Measurements from ENCODE around the gene ACBD4. TPM values are rescaled to one million over a fixed set of nuclear protein-coding genes. Genes with fewer than 3 reads are reported as not detected.

Gene ACBD4
- polyA plus RNA-seq, 1 donor: 16.6 TPM

DNA sequence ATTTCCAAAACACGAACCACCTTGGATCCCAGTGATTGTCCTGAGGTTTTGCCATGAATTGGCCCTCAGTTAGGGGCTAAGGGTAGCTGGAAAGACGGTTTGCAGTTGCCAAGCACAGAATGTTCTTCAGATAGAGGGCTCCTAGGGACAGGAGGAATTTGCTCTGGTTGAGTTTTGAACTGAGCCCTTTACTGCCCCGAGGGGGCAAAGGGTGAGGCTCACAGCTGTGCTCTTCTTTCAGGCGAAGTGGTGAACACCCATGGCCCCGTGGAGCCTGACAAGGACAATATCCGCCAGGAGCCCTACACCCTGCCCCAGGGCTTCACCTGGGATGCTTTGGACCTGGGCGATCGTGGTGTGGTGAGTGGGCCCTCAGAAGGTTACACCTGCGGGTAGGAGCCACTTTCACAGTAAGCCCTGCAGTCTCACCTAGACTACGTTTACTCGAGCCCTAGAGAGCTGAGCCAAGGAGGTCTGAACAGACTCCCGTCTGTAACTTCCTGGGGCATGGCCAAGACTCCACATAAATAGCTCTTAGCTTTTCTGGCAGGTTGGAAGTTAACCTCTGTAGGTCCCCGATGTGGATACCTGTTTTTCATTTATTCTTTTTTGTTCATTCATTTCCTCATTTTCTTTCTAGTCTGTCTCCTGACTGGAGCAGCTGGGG, 41.9 kb upstream of the ACBD4 start:
- no peak for DNase-seq
- no peaks in the 10 kb centered on the region for H3K4me1 ChIP-seq (ENCODE audit: control insufficient read depth, insufficient read depth, low read length)
- H3K27me3 ChIP-seq (ENCODE audit: control insufficient read depth, insufficient read depth, low read length): no peaks in the 10 kb centered on the region
- WGBS (ENCODE audit: insufficient coverage, low lambda C conversion rate): 80% methylated on average over 1 of the region's 13 CpGs
- H3K36me3 ChIP-seq (ENCODE audit: control insufficient read depth, insufficient read depth, low read length): peaks cover 92% of the 10 kb centered on the region
- H3K4me3 ChIP-seq (ENCODE audit: low read length): no peak overlapping the region
- no peaks in the 10 kb centered on the region for H3K9me3 ChIP-seq (ENCODE audit: control insufficient read depth, low read depth, low read length)
- H3K27ac ChIP-seq (ENCODE audit: low read length): peak overlapping the region; percentile 49

DNA sequence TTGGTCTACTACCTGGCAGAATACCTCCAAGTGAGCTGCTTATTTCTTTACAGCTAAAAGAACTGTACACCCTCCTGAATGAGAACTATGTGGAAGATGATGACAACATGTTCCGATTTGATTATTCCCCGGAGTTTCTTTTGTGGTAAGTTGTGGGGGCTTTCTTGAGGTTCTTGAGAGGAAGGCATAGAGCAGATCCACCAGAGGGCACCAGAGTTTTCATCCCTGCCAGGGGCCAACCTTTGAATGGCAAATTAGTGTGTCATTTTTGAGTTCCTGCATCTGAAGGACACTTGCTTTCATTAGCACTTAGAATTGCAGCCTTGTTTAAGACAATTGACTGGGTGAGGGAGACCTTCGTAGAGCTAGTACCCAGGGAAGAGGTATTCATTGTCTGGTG, 39.3 kb upstream of the ACBD4 start:
- H3K4me1 ChIP-seq (ENCODE audit: control insufficient read depth, insufficient read depth, low read length): no peaks in the 10 kb centered on the region
- WGBS (ENCODE audit: insufficient coverage, low lambda C conversion rate): no CpG with 5 or more reads among the region's 3 CpGs
- no peak overlapping the region for H3K4me3 ChIP-seq (ENCODE audit: low read length)
- no peak overlapping the region for H3K27ac ChIP-seq (ENCODE audit: low read length)
- no peaks in the 10 kb centered on the region for H3K27me3 ChIP-seq (ENCODE audit: control insufficient read depth, insufficient read depth, low read length)
- no peaks in the 10 kb centered on the region for H3K9me3 ChIP-seq (ENCODE audit: control insufficient read depth, low read depth, low read length)
- no peak for DNase-seq
- peaks cover 86% of the 10 kb centered on the region for H3K36me3 ChIP-seq (ENCODE audit: control insufficient read depth, insufficient read depth, low read length)

GRCh38 chr17:45096926-45097325, 38.6 kb upstream of the ACBD4 start:
- Histone ChIP-seq H3K36me3 (ENCODE audit: control insufficient read depth, insufficient read depth, low read length) (peaks cover 85% of the 10 kb centered on the region), H3K27ac (ENCODE audit: low read length) (no peak overlapping the region), H3K27me3 (ENCODE audit: control insufficient read depth, insufficient read depth, low read length) (no peaks in the 10 kb centered on the region), H3K4me1 (ENCODE audit: control insufficient read depth, insufficient read depth, low read length) (no peaks in the 10 kb centered on the region), H3K4me3 (ENCODE audit: low read length) (no peak overlapping the region), H3K9me3 (ENCODE audit: control insufficient read depth, low read depth, low read length) (no peaks in the 10 kb centered on the region)
- WGBS (ENCODE audit: insufficient coverage, low lambda C conversion rate): no CpG with 5 or more reads among the region's 11 CpGs
- no peak for DNase-seq

GRCh38 chr17:45098081-45098868, 37.2 kb upstream of the ACBD4 start:
- no peak overlapping the region for H3K27ac ChIP-seq (ENCODE audit: low read length)
- no CpG with 5 or more reads among the region's 13 CpGs for WGBS (ENCODE audit: insufficient coverage, low lambda C conversion rate)

DNA sequence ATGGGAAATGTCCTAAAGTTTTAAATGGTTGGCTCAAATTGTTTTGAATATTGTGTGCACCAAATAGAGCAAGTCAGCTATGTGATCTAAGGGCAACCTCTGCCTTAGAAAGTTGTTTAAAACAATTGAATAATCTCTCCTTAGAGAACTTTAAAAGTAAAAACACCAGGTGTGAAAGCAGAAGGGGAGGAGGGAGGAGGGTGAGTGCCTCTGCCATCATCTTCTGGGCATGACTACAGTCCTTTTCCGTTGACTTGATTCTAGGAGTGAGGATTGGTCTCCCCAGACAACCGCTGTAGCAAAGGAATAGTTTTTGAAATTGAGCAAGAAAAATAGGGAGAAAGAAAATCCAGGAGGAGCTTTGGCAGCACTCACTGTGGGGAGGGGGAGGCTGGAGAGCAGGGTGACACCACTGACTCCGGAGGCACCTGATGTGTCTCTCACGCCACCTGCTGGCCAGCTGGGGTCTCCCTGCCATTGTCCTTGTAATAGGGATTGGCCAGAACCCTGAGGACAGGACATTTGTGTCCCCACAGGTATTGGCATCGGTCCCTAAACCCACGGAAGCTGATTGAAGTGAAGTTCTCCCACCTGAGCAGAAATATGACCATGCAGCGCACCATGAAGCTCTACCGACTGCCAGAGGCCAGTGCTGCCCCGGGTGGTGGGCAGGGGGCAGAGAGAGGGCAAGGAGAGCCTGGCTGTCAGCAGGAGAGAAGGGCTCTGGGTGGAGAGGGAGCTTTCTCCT, 36.4 kb upstream of the ACBD4 start:
- Histone ChIP-seq H3K36me3 (ENCODE audit: control insufficient read depth, insufficient read depth, low read length) (peaks cover 85% of the 10 kb centered on the region), H3K27ac (ENCODE audit: low read length) (no peak overlapping the region), H3K4me3 (ENCODE audit: low read length) (no peak overlapping the region), H3K27me3 (ENCODE audit: control insufficient read depth, insufficient read depth, low read length) (no peaks in the 10 kb centered on the region), H3K9me3 (ENCODE audit: control insufficient read depth, low read depth, low read length) (no peaks in the 10 kb centered on the region), H3K4me1 (ENCODE audit: control insufficient read depth, insufficient read depth, low read length) (no peaks in the 10 kb centered on the region)
- DNase-seq: peak; percentile 67 to 68
- WGBS (ENCODE audit: insufficient coverage, low lambda C conversion rate): 29% methylated on average over 1 of the region's 9 CpGs

More at GRCh38 chr17:45098081-45098868, 37.2 kb upstream of the ACBD4 start:
- no peaks in the 10 kb centered on the region for H3K27me3 ChIP-seq (ENCODE audit: control insufficient read depth, insufficient read depth, low read length)
- H3K9me3 ChIP-seq (ENCODE audit: control insufficient read depth, low read depth, low read length): no peaks in the 10 kb centered on the region
- H3K36me3 ChIP-seq (ENCODE audit: control insufficient read depth, insufficient read depth, low read length): peaks cover 85% of the 10 kb centered on the region
- DNase-seq: no peak
- H3K4me3 ChIP-seq (ENCODE audit: low read length): no peak overlapping the region
- no peaks in the 10 kb centered on the region for H3K4me1 ChIP-seq (ENCODE audit: control insufficient read depth, insufficient read depth, low read length)

DNA sequence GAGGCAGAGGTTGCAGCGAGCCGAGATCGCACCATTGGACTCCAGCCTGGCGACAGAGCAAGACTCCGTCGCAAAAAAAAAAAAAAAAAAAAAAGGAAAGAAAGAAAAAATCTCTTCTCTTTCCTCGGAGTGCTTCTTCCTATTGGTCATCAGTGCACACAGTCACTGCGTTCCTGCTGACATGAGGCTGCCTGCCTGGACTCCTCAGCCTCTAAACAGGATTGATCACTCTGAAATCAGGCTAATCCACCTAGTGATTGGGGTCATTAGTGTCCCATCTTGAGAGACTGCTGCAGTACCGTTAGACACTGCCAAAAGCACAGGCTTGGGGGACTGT, 34.0 kb upstream of the ACBD4 start:
- Histone ChIP-seq H3K4me1 (ENCODE audit: control insufficient read depth, insufficient read depth, low read length) (no peaks in the 10 kb centered on the region), H3K27ac (ENCODE audit: low read length) (no peak overlapping the region), H3K36me3 (ENCODE audit: control insufficient read depth, insufficient read depth, low read length) (peaks cover 89% of the 10 kb centered on the region), H3K27me3 (ENCODE audit: control insufficient read depth, insufficient read depth, low read length) (no peaks in the 10 kb centered on the region), H3K9me3 (ENCODE audit: control insufficient read depth, low read depth, low read length) (no peaks in the 10 kb centered on the region), H3K4me3 (ENCODE audit: low read length) (no peak overlapping the region)
- DNase-seq: no peak
- no CpG with 5 or more reads among the region's 9 CpGs for WGBS (ENCODE audit: insufficient coverage, low lambda C conversion rate)

GRCh38 chr17:45101883-45102811, 33.3 kb upstream of the ACBD4 start:
- WGBS (ENCODE audit: insufficient coverage, low lambda C conversion rate): no CpG with 5 or more reads among the region's 12 CpGs
- Histone ChIP-seq H3K27ac (ENCODE audit: low read length) (no peak overlapping the region), H3K36me3 (ENCODE audit: control insufficient read depth, insufficient read depth, low read length) (peaks cover 89% of the 10 kb centered on the region), H3K27me3 (ENCODE audit: control insufficient read depth, insufficient read depth, low read length) (no peaks in the 10 kb centered on the region), H3K9me3 (ENCODE audit: control insufficient read depth, low read depth, low read length) (no peaks in the 10 kb centered on the region), H3K4me1 (ENCODE audit: control insufficient read depth, insufficient read depth, low read length) (no peaks in the 10 kb centered on the region), H3K4me3 (ENCODE audit: low read length) (no peak overlapping the region)
- no peak for DNase-seq

DNA sequence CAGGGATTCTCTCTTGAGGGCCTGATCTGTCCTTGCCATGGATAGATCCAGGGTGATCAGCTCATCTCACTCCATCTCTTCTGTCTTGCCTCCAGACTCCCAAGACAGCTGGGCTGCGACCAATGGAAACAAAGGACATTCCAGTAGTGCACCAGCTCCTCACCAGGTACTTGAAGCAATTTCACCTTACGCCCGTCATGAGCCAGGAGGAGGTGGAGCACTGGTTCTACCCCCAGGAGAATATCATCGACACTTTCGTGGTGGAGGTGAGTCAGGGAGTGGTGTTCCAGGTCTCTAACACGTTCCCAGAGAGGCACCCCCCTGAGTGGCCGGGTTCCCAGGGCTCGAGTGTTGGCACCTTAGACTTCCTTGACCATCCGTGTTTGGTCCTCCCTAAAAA, 32.6 kb upstream of the ACBD4 start:
- no peaks in the 10 kb centered on the region for H3K4me1 ChIP-seq (ENCODE audit: control insufficient read depth, insufficient read depth, low read length)
- DNase-seq: no peak
- peaks cover 89% of the 10 kb centered on the region for H3K36me3 ChIP-seq (ENCODE audit: control insufficient read depth, insufficient read depth, low read length)
- no peaks in the 10 kb centered on the region for H3K9me3 ChIP-seq (ENCODE audit: control insufficient read depth, low read depth, low read length)
- H3K4me3 ChIP-seq (ENCODE audit: low read length): no peak overlapping the region
- WGBS (ENCODE audit: insufficient coverage, low lambda C conversion rate): no CpG with 5 or more reads among the region's 9 CpGs
- no peak overlapping the region for H3K27ac ChIP-seq (ENCODE audit: low read length)
- H3K27me3 ChIP-seq (ENCODE audit: control insufficient read depth, insufficient read depth, low read length): no peaks in the 10 kb centered on the region

DNA sequence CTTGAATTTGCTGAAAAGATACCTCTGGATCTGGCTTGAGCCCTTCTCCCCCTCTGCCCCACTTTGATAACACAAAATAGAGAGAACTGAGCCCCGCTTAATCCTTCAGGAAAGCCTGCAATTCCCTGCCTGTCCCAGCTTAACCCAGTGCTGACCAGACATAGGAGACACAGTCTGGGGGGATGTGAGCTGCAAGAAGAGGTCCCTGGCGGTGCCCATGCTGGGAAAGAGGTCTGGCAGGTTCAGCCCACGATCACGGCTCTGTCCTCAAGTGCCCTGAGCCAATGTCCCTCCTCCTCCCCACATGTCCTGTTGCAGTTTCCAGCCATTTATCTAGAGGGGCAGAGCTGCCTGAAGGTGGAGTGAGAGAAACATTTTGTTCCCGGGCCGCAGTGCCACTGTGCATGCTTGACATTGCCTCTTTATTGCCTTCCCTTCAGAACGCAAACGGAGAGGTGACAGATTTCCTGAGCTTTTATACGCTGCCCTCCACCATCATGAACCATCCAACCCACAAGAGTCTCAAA, 32.2 kb upstream of the ACBD4 start:
- no peak overlapping the region for H3K27ac ChIP-seq (ENCODE audit: low read length)

More for the DNA sequence above, 32.2 kb upstream of the ACBD4 start:
- 87% methylated on average over 3 of the region's 9 CpGs for WGBS (ENCODE audit: insufficient coverage, low lambda C conversion rate)
- H3K36me3 ChIP-seq (ENCODE audit: control insufficient read depth, insufficient read depth, low read length): peaks cover 88% of the 10 kb centered on the region
- no peaks in the 10 kb centered on the region for H3K9me3 ChIP-seq (ENCODE audit: control insufficient read depth, low read depth, low read length)
- H3K4me3 ChIP-seq (ENCODE audit: low read length): no peak overlapping the region
- no peaks in the 10 kb centered on the region for H3K27me3 ChIP-seq (ENCODE audit: control insufficient read depth, insufficient read depth, low read length)
- no peaks in the 10 kb centered on the region for H3K4me1 ChIP-seq (ENCODE audit: control insufficient read depth, insufficient read depth, low read length)
- no peak for DNase-seq

Data from large intestine (tissue), 3 donors.